ENCODE measurements around the gene BRINP2. TPM values are rescaled to one million over a fixed set of nuclear protein-coding genes. Genes with fewer than 3 reads are reported as not detected.
A peak's percentile ranks its signal among the peaks of the same experiment; 100 is the strongest.

The BRINP2 gene
- total and polyA plus RNA-seq, 2 of the 8 experiments (the other 6 are each of a cell fraction or from before 2014, with no cell fraction given): 0.39 to 0.42 TPM

DNA sequence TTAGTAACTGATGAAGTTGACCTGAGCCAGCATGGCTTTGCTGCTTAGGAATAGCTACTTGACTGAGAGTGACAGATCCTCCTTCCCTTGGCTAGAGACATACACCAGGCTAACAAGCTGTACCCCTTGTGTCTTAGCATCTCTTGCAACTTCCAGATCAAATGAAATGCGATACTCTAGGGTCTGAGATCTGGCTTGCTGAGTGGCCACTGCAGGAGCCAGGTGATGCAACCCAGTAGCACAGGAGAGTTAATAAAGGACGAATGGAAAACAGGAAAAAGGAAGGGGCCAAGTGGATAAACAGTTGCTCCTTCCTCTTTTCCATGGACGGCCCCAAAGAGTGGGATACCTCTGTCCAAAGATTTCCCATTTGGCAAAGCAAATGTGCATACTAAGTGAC, 44.5 kb upstream of the BRINP2 start:
- 0 out of 2 replicates have a peak overlapping the region, but pooled peaks have one; percentile 19 for H2AFZ ChIP-seq (ENCODE audit: low read length)
- TF ChIP-seq CEBPB (IDR thresholded peaks at IDR 0.05; ENCODE audit: low read depth, low read length) (peak; percentile 64; the same call in 1 of the 2 replicates), CBX8 (IDR thresholded peaks at IDR 0.05; ENCODE audit: borderline replicate concordance, low read depth, low read length) (no peak)
- H3K4me2 ChIP-seq (ENCODE audit: insufficient read depth in 1 of 2, low read depth in 2 of 2, low read length in 2 of 2): no peak overlapping the region
- no peak overlapping the region for H3K4me3 ChIP-seq (ENCODE audit: extremely low read depth in 1 of 4, insufficient read depth in 2 of 4, low read depth in 3 of 4, low read length in 4 of 4)
- 77% methylated on average over 3 of the region's 3 CpGs; no CpG with 5 or more reads in 1 of the 2 experiments for WGBS, 2 experiments (ENCODE audit: extremely low coverage in 1 of 2, insufficient coverage in 1 of 2, insufficient read length in 1 of 2, insufficient replicate concordance in 2 of 2, low coverage in 1 of 2, low lambda C conversion rate in 2 of 2, missing lambda C conversion rate in 1 of 2)
- no peak overlapping the region for H3K27ac ChIP-seq (ENCODE audit: low read depth, low read length)
- H3K4me1 ChIP-seq (replicated peaks in 1 of 4; ENCODE audit: control insufficient read depth in 3 of 4, insufficient read depth in 4 of 4, low read length in 3 of 4): no peaks in the 10 kb centered on the region
- DNase-seq (ENCODE audit: low read depth in 1 of 2, low spot score in 2 of 2) (no peak), FAIRE-seq (no peak)
- no peaks in the 10 kb centered on the region for H3K23me2 ChIP-seq (ENCODE audit: low read depth, low read length)
- ChIA-PET CTCF (ENCODE audit: partially characterized antibody) (interaction anchor here (1.0 to 2.0 kb wide), 2 partner anchors 12 to 21 kb away, joined by 3 to 7 read pairs; no protein-coding TSS in a partner anchor), POLR2A (ENCODE audit: partially characterized antibody) (no interaction called here)
- H3K18ac ChIP-seq (ENCODE audit: extremely low read depth, low read length): no peak overlapping the region
- H2BK5ac ChIP-seq (ENCODE audit: low read depth, low read length): no peak overlapping the region
- H2BK15ac ChIP-seq (ENCODE audit: low read length): no peak overlapping the region; the same call in 1 of the 2 replicates
- H2AK5ac ChIP-seq (ENCODE audit: low read depth, low read length): peak overlapping the region; percentile 29; the same call in 1 of the 2 replicates
- no peak overlapping the region for H3K14ac ChIP-seq (ENCODE audit: insufficient read length)
- H4K91ac ChIP-seq (replicated peaks; ENCODE audit: insufficient read length, low read length): no peak overlapping the region
- no peaks in the 10 kb centered on the region for H3K27me3 ChIP-seq (replicated peaks in 1 of 4; ENCODE audit: control insufficient read depth in 3 of 4, extremely low read depth in 1 of 4, insufficient read depth in 3 of 4, low read length in 3 of 4)
- no peak overlapping the region for H2BK12ac ChIP-seq (ENCODE audit: low read depth, low read length)
- H3K79me2 ChIP-seq (ENCODE audit: control insufficient read depth in 1 of 2, insufficient read depth in 2 of 2, low read length in 2 of 2): no peaks in the 10 kb centered on the region
- no peaks in the 10 kb centered on the region for H4K20me1 ChIP-seq (replicated peaks in 1 of 2; ENCODE audit: control insufficient read depth in 1 of 2, insufficient read depth in 2 of 2, low read length in 2 of 2)
- H4K8ac ChIP-seq (ENCODE audit: extremely low read depth, insufficient read depth, low read length): no peak overlapping the region
- no peaks in the 10 kb centered on the region for H3K79me1 ChIP-seq (ENCODE audit: low read depth, low read length)
- no peak overlapping the region for H2BK20ac ChIP-seq (ENCODE audit: low read length)
- H3K56ac ChIP-seq (replicated peaks; ENCODE audit: insufficient read length, low read depth, low read length): no peak overlapping the region
- no peaks in the 10 kb centered on the region for H3K9me3 ChIP-seq (ENCODE audit: insufficient read depth in 2 of 2, low read depth in 1 of 2, low read length in 1 of 2)
- H3K4ac ChIP-seq (replicated peaks; ENCODE audit: insufficient read length, low read depth, low read length): no peak overlapping the region
- no peaks in the 10 kb centered on the region for H3K36me3 ChIP-seq (ENCODE audit: control insufficient read depth in 2 of 4, insufficient read depth in 4 of 4, low read length in 3 of 4)
- no peak overlapping the region for H3K9ac ChIP-seq (replicated peaks in 1 of 4; ENCODE audit: extremely low read depth in 1 of 4, low read depth in 3 of 4, low read length in 3 of 4)
- H3K23ac ChIP-seq (ENCODE audit: insufficient read length): no peak overlapping the region
- H4K5ac ChIP-seq (ENCODE audit: insufficient read length, low read depth, low read length): no peak overlapping the region
- no peak overlapping the region for H2BK120ac ChIP-seq (replicated peaks; ENCODE audit: low read depth, low read length)

Data from H1 (cell line).